Measurements from ENCODE around the gene PTPRM.
A peak's percentile ranks its signal among the peaks of the same experiment; 100 is the strongest.

PTPRM gene

GRCh38 chr18:8300751-8301410 lies 733.8 kb downstream of the PTPRM start:
- FAIRE-seq: no peak
- DNase-seq (ENCODE audit: low spot score): no peak

GRCh38 chr18:8301427-8302172 lies 734.5 kb downstream of the PTPRM start:
- FAIRE-seq: no peak
- no peak for DNase-seq (ENCODE audit: low spot score)

GRCh38 chr18:8303151-8303755 lies 736.1 kb downstream of the PTPRM start:
- FAIRE-seq (no peak), DNase-seq (ENCODE audit: low spot score) (no peak)

- no peak for FAIRE-seq
- no peak for DNase-seq (ENCODE audit: low spot score)
Observed at GRCh38 chr18:8307960-8308359, 740.8 kb downstream of the PTPRM start.

- FAIRE-seq: no peak
- no peak for DNase-seq (ENCODE audit: low spot score)
Observed at GRCh38 chr18:8313043-8313442, 745.9 kb downstream of the PTPRM start.

GRCh38 chr18:8314124-8314523 lies 747.0 kb downstream of the PTPRM start:
- FAIRE-seq: no peak
- peak; percentile 57 for DNase-seq (ENCODE audit: low spot score)

- peak; percentile 50 for FAIRE-seq
- DNase-seq (ENCODE audit: low spot score): peak; percentile 56
Observed at GRCh38 chr18:8319798-8320489, 752.8 kb downstream of the PTPRM start.

GRCh38 chr18:8322486-8322885 lies 755.4 kb downstream of the PTPRM start:
- no peak for FAIRE-seq
- no peak for DNase-seq (ENCODE audit: low spot score)

- no peak for FAIRE-seq
- no peak for DNase-seq (ENCODE audit: low spot score)
Observed at GRCh38 chr18:8324343-8325065, 757.4 kb downstream of the PTPRM start.

- DNase-seq (ENCODE audit: low spot score) (no peak), FAIRE-seq (no peak)
Observed at GRCh38 chr18:8326763-8327394, 759.8 kb downstream of the PTPRM start.

GRCh38 chr18:8328126-8328525 lies 761.0 kb downstream of the PTPRM start:
- no peak for DNase-seq (ENCODE audit: low spot score)
- FAIRE-seq: no peak

GRCh38 chr18:8329186-8329771 lies 762.2 kb downstream of the PTPRM start:
- DNase-seq (ENCODE audit: low spot score): no peak
- FAIRE-seq: no peak

GRCh38 chr18:8330575-8330974 lies 763.5 kb downstream of the PTPRM start:
- no peak for DNase-seq (ENCODE audit: low spot score)
- no peak for FAIRE-seq

GRCh38 chr18:8332286-8332685 lies 765.2 kb downstream of the PTPRM start:
- no peak for FAIRE-seq
- DNase-seq (ENCODE audit: low spot score): no peak

GRCh38 chr18:8333961-8334360 lies 766.8 kb downstream of the PTPRM start:
- no peak for DNase-seq (ENCODE audit: low spot score)
- no peak for FAIRE-seq

- no peak for FAIRE-seq
- no peak for DNase-seq (ENCODE audit: low spot score)
Observed at GRCh38 chr18:8337211-8337610, 770.1 kb downstream of the PTPRM start.

GRCh38 chr18:8339210-8339609 lies 772.1 kb downstream of the PTPRM start:
- FAIRE-seq: no peak
- no peak for DNase-seq (ENCODE audit: low spot score)

- no peak for DNase-seq (ENCODE audit: low spot score)
- no peak for FAIRE-seq
Observed at GRCh38 chr18:8339952-8340351, 772.8 kb downstream of the PTPRM start.

- DNase-seq (ENCODE audit: low spot score): peak; percentile 64
- FAIRE-seq: no peak
Observed at GRCh38 chr18:8341481-8342230, 774.5 kb downstream of the PTPRM start.
